Neural crest cell (in vitro differentiated cells): ENCODE measurements around the gene CDCA3. TPM values are rescaled to one million over a fixed set of nuclear protein-coding genes. Genes with fewer than 3 reads are reported as not detected.
"Not testable (repeated sequence)": the region's sequence is repeated elsewhere in the genome, so short reads cannot be mapped to it uniquely, and the experiment has no call there.

Source experiments
- DNase-seq: peaks from one replicate; pipeline ENCODE4 v3.0.0; 2021; ENCODE audit warnings: low read depth, mixed read lengths, low spot score
- H3K27ac Mint-ChIP-seq: one replicate; pipeline ENCODE4 v1.8.0; 2021; ENCODE audit warnings: mild to moderate bottlenecking, mixed read lengths; ENCODE audit not compliant: unreplicated experiment
- H3K27me3 Mint-ChIP-seq: 2 replicates; pipeline ENCODE4 v1.8.0; 2021; ENCODE audit warnings: low read depth, mild to moderate bottlenecking, mixed read lengths
- H3K36me3 Mint-ChIP-seq: 2 replicates; pipeline ENCODE4 v1.8.0; 2021; ENCODE audit warnings: low read depth, mild to moderate bottlenecking, mixed read lengths
- H3K4me1 Mint-ChIP-seq: 2 replicates; pipeline ENCODE4 v1.8.0; 2021; ENCODE audit warnings: mixed read lengths
- H3K4me3 Mint-ChIP-seq: one replicate; pipeline ENCODE4 v1.8.0; 2021; ENCODE audit warnings: mild to moderate bottlenecking, mixed read lengths
- H3K9me3 Mint-ChIP-seq: 2 replicates; pipeline ENCODE4 v1.8.0; 2021; ENCODE audit warnings: mixed read lengths
- CTCF ChIP-seq: fragments of 200-600 bp; sonication (generic); conservative IDR thresholded peaks from 2 replicates; pipeline ENCODE4 v1.5.0; 2021; ENCODE audit warnings: antibody characterized with exemption, mild to moderate bottlenecking
- total RNA-seq: library from RNA; stranded (reverse); gene quantifications from 2 replicates; pipeline ENCODE4 v1.2.1, GENCODE V29; 2021

Gene CDCA3
- total RNA-seq, 1 donor from 2014 or later, result 71.7 TPM

GRCh38 chr12:6872073-6873048 lies 21.3 kb upstream of the CDCA3 start:
- peaks cover 46% of the 10 kb centered on the region for H3K4me1 Mint-ChIP-seq
- H3K4me3 Mint-ChIP-seq, result peak overlapping the region; percentile 97
- peak overlapping the region; percentile 50 for H3K27ac Mint-ChIP-seq
- TF ChIP-seq CTCF, result peak; percentile 100
- peaks cover 25% of the 10 kb centered on the region for H3K36me3 Mint-ChIP-seq
- DNase-seq, result peak; percentile 96
- peaks cover 15% of the 10 kb centered on the region for H3K27me3 Mint-ChIP-seq
- no peaks in the 10 kb centered on the region for H3K9me3 Mint-ChIP-seq

- DNase-seq, result no peak
- H3K27me3 Mint-ChIP-seq, result peaks cover 15% of the 10 kb centered on the region
- peak overlapping the region; percentile 97 for H3K4me3 Mint-ChIP-seq
- H3K27ac Mint-ChIP-seq, result no peak overlapping the region
- no peaks in the 10 kb centered on the region for H3K9me3 Mint-ChIP-seq
- peaks cover 21% of the 10 kb centered on the region for H3K36me3 Mint-ChIP-seq
- H3K4me1 Mint-ChIP-seq, result peaks cover 52% of the 10 kb centered on the region
- TF ChIP-seq CTCF, result no peak
These were observed 20.2 kb upstream of the CDCA3 start for GRCh38 chr12:6871052-6871957.

GRCh38 chr12:6870304-6870703 lies 19.2 kb upstream of the CDCA3 start:
- not testable (repeated sequence) for H3K27ac Mint-ChIP-seq, H3K9me3 Mint-ChIP-seq, DNase-seq
- H3K27me3 Mint-ChIP-seq, result peaks cover 15% of the 10 kb centered on the region
- peaks cover 52% of the 10 kb centered on the region for H3K4me1 Mint-ChIP-seq
- peak overlapping the region; percentile 97 for H3K4me3 Mint-ChIP-seq
- peaks cover 24% of the 10 kb centered on the region for H3K36me3 Mint-ChIP-seq

GRCh38 chr12:6869049-6870021 lies 18.2 kb upstream of the CDCA3 start:
- Mint-ChIP-seq H3K4me3 (peak overlapping the region; percentile 97), H3K27ac (peak overlapping the region; percentile 68), H3K36me3 (peaks cover 30% of the 10 kb centered on the region), H3K4me1 (peaks cover 52% of the 10 kb centered on the region), H3K9me3 (no peaks in the 10 kb centered on the region), H3K27me3 (peaks cover 15% of the 10 kb centered on the region)
- TF ChIP-seq CTCF, result peak; percentile 99
- peak; percentile 85 for DNase-seq

GRCh38 chr12:6868211-6869048 lies 17.3 kb upstream of the CDCA3 start:
- no peak for TF ChIP-seq CTCF
- Mint-ChIP-seq H3K36me3 (peaks cover 32% of the 10 kb centered on the region), H3K9me3 (no peaks in the 10 kb centered on the region), H3K27ac (peak overlapping the region; percentile 83), H3K4me1 (peaks cover 46% of the 10 kb centered on the region), H3K4me3 (peak overlapping the region; percentile 97), H3K27me3 (peaks cover 15% of the 10 kb centered on the region)
- DNase-seq, result no peak
